Measurements from ENCODE around the gene SLFNL1. TPM values are rescaled to one million over a fixed set of nuclear protein-coding genes. Genes with fewer than 3 reads are reported as not detected.

Gene SLFNL1
- total RNA-seq, 2 donors from 2014 or later: 0.15 TPM; not detected in 1

- peaks cover 3% of the 10 kb centered on the region for H3K4me1 ChIP-seq (ENCODE audit: control insufficient read depth, insufficient read depth, low read length)
- H3K9ac ChIP-seq (ENCODE audit: extremely low read depth, low read length, poor library complexity, severe bottlenecking): peak within 1 kb of the TSS; percentile 72
- TF ChIP-seq CTCF (conservative IDR thresholded peaks at IDR 0.05): peak; percentile 70
- H3K4me3 ChIP-seq (ENCODE audit: low read length): peak within 1 kb of the TSS; percentile 84
- no peaks in the 10 kb centered on the region for H3K9me3 ChIP-seq (ENCODE audit: control insufficient read depth, low read length)
- 0 to 1% methylated on average over 24 to 96 of the region's 96 CpGs for WGBS, 2 experiments (ENCODE audit: insufficient coverage in 1 of 2, insufficient read length in 1 of 2)
- Mint-ChIP-seq H3K4me3 (peak within 1 kb of the TSS; percentile 81), H3K36me3 (ENCODE audit: low read depth) (peaks cover 12% of the 10 kb centered on the region), H3K4me1 (peaks cover 26% of the 10 kb centered on the region), H3K27ac (peak within 1 kb of the TSS; percentile 92), H3K27me3 (ENCODE audit: insufficient read depth) (no peaks in the 10 kb centered on the region), H3K9me3 (no peaks in the 10 kb centered on the region)
- no peaks in the 10 kb centered on the region for H3K27me3 ChIP-seq (ENCODE audit: control insufficient read depth, insufficient read depth, low read length, poor library complexity, severe bottlenecking)
- H3K27ac ChIP-seq (ENCODE audit: low read depth, low read length): peak within 1 kb of the TSS; percentile 94
- DNase-seq: peak; percentile 98
- H3K36me3 ChIP-seq (ENCODE audit: control insufficient read depth, insufficient read depth, low read length): peaks cover 19% of the 10 kb centered on the region
Measured at GRCh38 chr1:40979241-40980067, 42.1 kb downstream of the SLFNL1 start, which contains the start of gene CTPS1. Gene CTPS1, plus strand, starts transcription at chr1:40979696. Its CDS starts 3,595 bp downstream, at chr1:40983291.

GRCh38 chr1:40978886-40979240 lies 42.7 kb downstream of the SLFNL1 start:
- Mint-ChIP-seq H3K4me3 (peak overlapping the region; percentile 81), H3K4me1 (peaks cover 26% of the 10 kb centered on the region), H3K36me3 (ENCODE audit: low read depth) (peaks cover 6% of the 10 kb centered on the region), H3K9me3 (no peaks in the 10 kb centered on the region), H3K27ac (peak overlapping the region; percentile 92), H3K27me3 (ENCODE audit: insufficient read depth) (no peaks in the 10 kb centered on the region)
- Histone ChIP-seq H3K9me3 (ENCODE audit: control insufficient read depth, low read length) (no peaks in the 10 kb centered on the region), H3K9ac (ENCODE audit: extremely low read depth, low read length, poor library complexity, severe bottlenecking) (no peak overlapping the region), H3K4me3 (ENCODE audit: low read length) (peak overlapping the region; percentile 78), H3K36me3 (ENCODE audit: control insufficient read depth, insufficient read depth, low read length) (peaks cover 13% of the 10 kb centered on the region), H3K27ac (ENCODE audit: low read depth, low read length) (no peak overlapping the region), H3K27me3 (ENCODE audit: control insufficient read depth, insufficient read depth, low read length, poor library complexity, severe bottlenecking) (no peaks in the 10 kb centered on the region), H3K4me1 (ENCODE audit: control insufficient read depth, insufficient read depth, low read length) (peaks cover 3% of the 10 kb centered on the region)
- WGBS, 2 experiments (ENCODE audit: insufficient coverage in 1 of 2, insufficient read length in 1 of 2): 38 to 49% methylated on average over 9 to 17 of the region's 17 CpGs
- no peak for DNase-seq
- TF ChIP-seq CTCF (conservative IDR thresholded peaks at IDR 0.05): no peak

GRCh38 chr1:40977716-40978115 lies 43.8 kb downstream of the SLFNL1 start:
- no peak for TF ChIP-seq CTCF (conservative IDR thresholded peaks at IDR 0.05)
- no peak overlapping the region for H3K4me3 Mint-ChIP-seq
- no peak overlapping the region for H3K9ac ChIP-seq (ENCODE audit: extremely low read depth, low read length, poor library complexity, severe bottlenecking)
- no peak overlapping the region for H3K27ac Mint-ChIP-seq
- H3K36me3 ChIP-seq (ENCODE audit: control insufficient read depth, insufficient read depth, low read length): peaks cover 1% of the 10 kb centered on the region
- H3K27ac ChIP-seq (ENCODE audit: low read depth, low read length): no peak overlapping the region
- H3K4me1 ChIP-seq (ENCODE audit: control insufficient read depth, insufficient read depth, low read length): peaks cover under 1% of the 10 kb centered on the region
- no peak for DNase-seq
- no peaks in the 10 kb centered on the region for H3K9me3 ChIP-seq (ENCODE audit: control insufficient read depth, low read length)
- H3K4me1 Mint-ChIP-seq: peaks cover 26% of the 10 kb centered on the region
- no peaks in the 10 kb centered on the region for H3K36me3 Mint-ChIP-seq (ENCODE audit: low read depth)
- H3K9me3 Mint-ChIP-seq: no peaks in the 10 kb centered on the region
- no peaks in the 10 kb centered on the region for H3K27me3 Mint-ChIP-seq (ENCODE audit: insufficient read depth)
- H3K4me3 ChIP-seq (ENCODE audit: low read length): no peak overlapping the region
- no peaks in the 10 kb centered on the region for H3K27me3 ChIP-seq (ENCODE audit: control insufficient read depth, insufficient read depth, low read length, poor library complexity, severe bottlenecking)
- 91% methylated on average over 1 of the region's 1 CpG; no CpG with 5 or more reads in 1 of the 2 experiments for WGBS, 2 experiments (ENCODE audit: insufficient coverage in 1 of 2, insufficient read length in 1 of 2)
